NCI-H1105 (cell line): ENCODE results near the gene SDCBP2.

Experiments used
- DNase-seq: peaks from one replicate; lab custom pipeline; 2025; lab: John Stamatoyannopoulos, UW

SDCBP2 gene

GRCh38 chr20:1312904-1313235 lies 16.1 kb downstream of the SDCBP2 start:
- DNase-seq, result no peak

- no peak for DNase-seq
These were observed 16.6 kb downstream of the SDCBP2 start for GRCh38 chr20:1312308-1312707.

- DNase-seq, result no peak
These were observed 18.3 kb downstream of the SDCBP2 start for GRCh38 chr20:1310506-1311190.

GRCh38 chr20:1310071-1310470 lies 18.9 kb downstream of the SDCBP2 start:
- DNase-seq, result no peak

GRCh38 chr20:1309439-1309847 lies 19.5 kb downstream of the SDCBP2 start:
- DNase-seq, result no peak

GRCh38 chr20:1308702-1309095 lies 20.2 kb downstream of the SDCBP2 start:
- no peak for DNase-seq

GRCh38 chr20:1308067-1308701 lies 20.8 kb downstream of the SDCBP2 start:
- no peak for DNase-seq

- no peak for DNase-seq
These were observed 21.4 kb downstream of the SDCBP2 start for GRCh38 chr20:1307571-1307971.

GRCh38 chr20:1307171-1307570 lies 21.8 kb downstream of the SDCBP2 start:
- DNase-seq, result no peak

- DNase-seq, result no peak
These were observed 22.4 kb downstream of the SDCBP2 start for GRCh38 chr20:1306316-1307135.

- no peak for DNase-seq
These were observed 23.2 kb downstream of the SDCBP2 start for GRCh38 chr20:1305712-1306111.

GRCh38 chr20:1304710-1305515 lies 24.0 kb downstream of the SDCBP2 start:
- no peak for DNase-seq

- DNase-seq, result no peak
These were observed 26.0 kb downstream of the SDCBP2 start for GRCh38 chr20:1302685-1303541.

GRCh38 chr20:1301031-1301529 lies 27.9 kb downstream of the SDCBP2 start:
- DNase-seq, result no peak

GRCh38 chr20:1300083-1300840 lies 28.7 kb downstream of the SDCBP2 start:
- no peak for DNase-seq

- no peak for DNase-seq
These were observed 29.4 kb downstream of the SDCBP2 start for GRCh38 chr20:1299522-1299921.

- DNase-seq, result no peak
These were observed 29.9 kb downstream of the SDCBP2 start for GRCh38 chr20:1298888-1299511.

GRCh38 chr20:1298166-1298565 lies 30.8 kb downstream of the SDCBP2 start:
- DNase-seq, result no peak

GRCh38 chr20:1297486-1297885 lies 31.5 kb downstream of the SDCBP2 start:
- no peak for DNase-seq

- DNase-seq, result no peak
These were observed 32.0 kb downstream of the SDCBP2 start for GRCh38 chr20:1296922-1297321.
